HG02840 (cell line): Measurements from ENCODE around the gene KLHDC7A.
"Not testable (repeated sequence)": the region's sequence is repeated elsewhere in the genome, so short reads cannot be mapped to it uniquely, and the experiment has no call there.

ENCODE experiments used
- ATAC-seq: cut with Tn5 transposase; IDR thresholded peaks from one replicate; pipeline ENCODE4 v1.9.1; 2021; ENCODE audit warnings: mild to moderate bottlenecking, moderate library complexity, moderate number of reproducible peaks; ENCODE audit not compliant: unreplicated experiment, low FRiP score

KLHDC7A gene

GRCh38 chr1:18480315-18481189 lies at the start of gene KLHDC7A:
Gene KLHDC7A, plus strand, starts transcription at chr1:18480930. Its CDS starts 52 bp downstream, at chr1:18480982.
- ATAC-seq: no peak

GRCh38 chr1:18434041-18434440 lies 46.7 kb upstream of the KLHDC7A start:
- no peak for ATAC-seq

DNA sequence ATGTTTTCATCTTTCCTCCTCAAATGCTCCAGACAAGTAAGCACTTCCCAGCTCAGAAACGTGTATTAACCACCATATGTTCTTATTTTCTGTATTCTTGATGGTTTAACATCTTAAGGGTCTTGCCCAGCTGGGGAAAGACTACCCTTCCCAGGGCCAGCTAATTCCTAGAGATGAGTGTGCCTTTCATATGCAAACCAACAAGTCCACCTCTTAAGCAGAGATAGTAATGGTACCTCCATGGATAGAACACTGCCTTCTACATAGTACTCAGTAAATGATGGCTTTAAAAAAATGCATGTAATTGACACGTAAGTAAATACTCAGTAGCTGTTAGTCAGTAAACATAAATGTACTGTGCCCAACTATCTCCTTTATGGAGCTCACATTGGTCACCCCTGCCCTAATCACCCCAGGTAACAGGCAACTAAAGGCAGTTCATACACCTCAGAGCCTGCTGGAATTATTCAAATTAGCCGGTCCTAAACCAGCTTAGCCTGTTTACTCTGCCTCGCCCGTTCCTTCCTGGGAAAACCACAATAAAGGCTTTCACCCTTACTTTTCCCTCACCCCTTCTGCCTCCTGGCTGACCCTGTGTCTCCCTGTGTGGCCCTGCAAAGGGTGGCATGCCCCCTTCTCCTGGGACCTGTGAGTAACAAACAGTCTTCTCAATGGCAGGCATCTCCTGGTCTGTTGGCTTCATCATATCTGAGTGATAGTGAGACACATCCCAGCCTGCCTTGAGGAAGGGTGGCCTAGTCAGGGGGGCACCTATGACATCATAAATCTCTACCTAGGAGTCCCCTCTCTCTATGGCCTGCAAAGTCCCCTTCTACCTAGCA lies 40.1 kb upstream of the KLHDC7A start:
- ATAC-seq: no peak

GRCh38 chr1:18443587-18444520 lies 36.9 kb upstream of the KLHDC7A start:
- ATAC-seq: no peak

DNA sequence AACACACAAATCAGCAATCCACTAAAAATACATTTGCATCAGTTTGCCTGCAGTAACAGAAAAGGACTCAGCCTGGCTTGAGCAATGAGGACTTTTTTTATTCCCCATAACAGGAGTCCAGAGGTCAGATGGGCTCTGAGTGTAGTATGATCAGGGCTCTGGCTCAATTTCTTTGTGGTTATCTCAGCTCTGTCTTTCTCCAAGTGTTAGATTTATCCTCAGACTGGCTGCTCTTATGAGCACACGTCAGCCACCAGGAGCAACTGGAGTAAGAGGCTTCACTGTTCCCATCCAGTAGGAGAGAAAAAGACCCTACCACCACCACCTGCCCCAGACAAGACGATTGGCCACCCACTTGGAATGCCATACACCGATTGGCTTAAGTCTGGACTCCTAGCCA lies 36.2 kb upstream of the KLHDC7A start:
- ATAC-seq: no peak

GRCh38 chr1:18446751-18447150 lies 34.0 kb upstream of the KLHDC7A start:
- no peak for ATAC-seq

DNA sequence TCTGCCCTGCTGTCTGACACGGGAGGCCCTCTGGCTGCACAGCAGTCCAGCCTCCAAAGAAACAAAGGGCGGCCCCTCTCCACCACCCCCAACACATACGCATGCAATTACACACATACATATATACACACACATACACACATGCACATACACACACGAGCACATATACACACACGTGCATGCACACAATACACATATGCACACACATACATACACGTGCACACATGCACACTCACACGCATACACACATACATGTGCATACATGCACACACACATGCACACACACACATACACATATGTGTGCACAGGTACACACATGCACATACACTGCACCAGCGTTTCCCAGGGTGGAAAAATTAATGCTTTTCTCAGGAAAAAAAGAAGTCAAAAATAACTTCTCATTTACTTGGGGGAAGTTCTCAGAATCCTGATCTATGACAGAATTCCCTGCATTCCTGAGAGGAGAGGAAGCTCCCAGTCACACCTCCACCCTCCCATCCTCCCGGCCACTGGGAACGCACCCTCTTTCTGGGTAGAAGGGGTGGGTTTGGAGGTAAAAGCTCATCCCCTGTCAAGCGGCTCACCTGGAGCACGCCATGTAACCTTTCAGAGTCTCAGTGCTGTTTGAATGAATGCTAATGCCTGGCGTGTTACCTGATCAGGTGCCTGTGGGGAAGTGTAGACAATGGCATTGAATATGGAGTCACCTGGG lies 33.1 kb upstream of the KLHDC7A start:
- ATAC-seq: no peak

- ATAC-seq: no peak
Observed at GRCh38 chr1:18448889-18449288, 31.8 kb upstream of the KLHDC7A start.

GRCh38 chr1:18452550-18452949 lies 28.2 kb upstream of the KLHDC7A start:
- ATAC-seq: no peak

GRCh38 chr1:18458133-18459092 lies 22.3 kb upstream of the KLHDC7A start:
- ATAC-seq: no peak

GRCh38 chr1:18461656-18462055 lies 19.1 kb upstream of the KLHDC7A start:
- ATAC-seq: no peak

GRCh38 chr1:18462517-18462916 lies 18.2 kb upstream of the KLHDC7A start:
- not testable (repeated sequence) for ATAC-seq

- no peak for ATAC-seq
Observed at GRCh38 chr1:18463063-18463462, 17.7 kb upstream of the KLHDC7A start.

GRCh38 chr1:18463984-18464664 lies 16.6 kb upstream of the KLHDC7A start:
- no peak for ATAC-seq

DNA sequence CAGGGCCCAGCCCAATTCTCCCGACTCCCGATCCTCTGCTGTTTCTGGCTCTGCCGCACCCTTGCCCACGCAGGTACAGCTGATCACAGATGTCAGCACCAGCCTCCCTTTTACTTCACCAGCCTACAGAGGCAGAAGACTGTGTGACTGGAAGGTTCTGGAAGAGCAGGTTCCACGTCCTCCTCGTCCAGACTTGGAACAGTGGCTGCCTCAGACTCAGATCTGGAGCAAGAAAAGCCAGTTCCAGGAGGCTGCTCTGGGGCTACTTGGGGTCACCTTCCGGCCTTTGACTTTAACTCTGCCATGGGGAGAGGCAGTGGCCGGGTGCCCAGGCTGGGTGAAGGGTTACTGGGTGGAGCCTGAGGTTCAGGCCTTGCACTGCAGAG lies 16.1 kb upstream of the KLHDC7A start:
- ATAC-seq: no peak

DNA sequence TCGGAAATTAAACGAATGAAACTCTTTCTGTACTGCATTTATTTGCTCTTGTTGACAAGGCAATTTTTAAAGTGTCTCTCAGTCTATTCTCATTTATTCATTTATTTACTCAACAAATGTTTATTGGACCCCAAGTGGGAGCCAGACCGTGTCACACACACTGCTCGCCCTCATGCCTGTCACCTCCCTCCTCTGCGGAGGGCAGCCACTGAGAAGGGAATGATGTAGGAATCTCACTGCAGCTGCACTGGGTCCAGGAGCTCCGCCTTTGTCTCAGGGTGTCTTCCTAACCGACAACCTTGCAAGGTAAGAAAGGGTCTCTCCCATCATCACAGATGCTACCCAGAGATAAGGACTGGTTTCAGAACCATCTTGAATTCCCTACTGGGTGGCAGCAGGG lies 14.1 kb upstream of the KLHDC7A start:
- ATAC-seq: no peak

- no peak for ATAC-seq
Observed at GRCh38 chr1:18468570-18468969, 12.2 kb upstream of the KLHDC7A start.

DNA sequence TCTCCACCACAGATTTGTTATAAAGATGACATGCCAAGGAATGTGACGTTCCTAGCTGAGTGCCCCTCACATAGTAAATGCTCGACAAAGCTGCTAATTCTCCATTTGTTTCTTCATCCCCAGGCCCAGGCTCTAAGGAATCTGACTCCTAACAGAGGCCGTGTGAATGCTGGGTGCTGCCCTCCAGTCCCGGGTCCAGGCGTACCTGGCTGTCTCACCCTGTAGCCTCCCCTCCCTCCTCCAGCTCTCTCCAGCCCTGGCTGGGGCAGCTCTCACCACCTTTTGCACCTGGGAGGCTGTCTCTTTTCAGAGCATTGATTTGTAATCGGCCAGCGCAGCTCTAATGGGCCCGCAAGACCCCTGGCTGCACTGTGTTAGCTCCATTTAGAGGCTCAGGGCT lies 11.2 kb upstream of the KLHDC7A start:
- no peak for ATAC-seq
